Measurements from ENCODE around the gene ITPRIP.

The ITPRIP gene

GRCh38 chr10:104325436-104326435 is 12.5 kb downstream of the ITPRIP start:
- peak; percentile 50 for DNase-seq

- DNase-seq = no peak
Observed at GRCh38 chr10:104324931-104325330, 13.3 kb downstream of the ITPRIP start.

- peak; percentile 43 for DNase-seq
Observed at GRCh38 chr10:104324221-104324686, 14.0 kb downstream of the ITPRIP start.

GRCh38 chr10:104323760-104324201 is 14.5 kb downstream of the ITPRIP start:
- DNase-seq = peak; percentile 16

- peak; percentile 32 for DNase-seq
Observed at GRCh38 chr10:104323085-104323484, 15.2 kb downstream of the ITPRIP start.

- peak; percentile 48 for DNase-seq
Observed at GRCh38 chr10:104322416-104322782, 15.9 kb downstream of the ITPRIP start.

- peak; percentile 42 for DNase-seq
Observed at GRCh38 chr10:104321725-104322415, 16.4 kb downstream of the ITPRIP start.

GRCh38 chr10:104321226-104321625 is 17.0 kb downstream of the ITPRIP start:
- DNase-seq = peak; percentile 44

- DNase-seq = no peak
Observed at GRCh38 chr10:104318810-104319741, 19.2 kb downstream of the ITPRIP start.

GRCh38 chr10:104318326-104318725 is 19.9 kb downstream of the ITPRIP start:
- no peak for DNase-seq

GRCh38 chr10:104317726-104318299 is 20.5 kb downstream of the ITPRIP start:
- DNase-seq = peak; percentile 65

- no peak for DNase-seq
Observed at GRCh38 chr10:104317269-104317710, 21.0 kb downstream of the ITPRIP start.

- no peak for DNase-seq
Observed at GRCh38 chr10:104316321-104317099, 21.8 kb downstream of the ITPRIP start.

- DNase-seq = no peak
Observed at GRCh38 chr10:104315486-104315921, 22.8 kb downstream of the ITPRIP start.

- DNase-seq = no peak
Observed at GRCh38 chr10:104314591-104315485, 23.4 kb downstream of the ITPRIP start.

- no peak for DNase-seq
Observed at GRCh38 chr10:104311184-104311720, 27.0 kb downstream of the ITPRIP start.

- no peak for DNase-seq
Observed at GRCh38 chr10:104309980-104310978, 28.0 kb downstream of the ITPRIP start.

- DNase-seq = no peak
Observed at GRCh38 chr10:104308439-104308903, 29.8 kb downstream of the ITPRIP start.

All from right forelimb (tissue), 1 donor.